ENCODE measurements around the gene PHF21A. TPM values are rescaled to one million over a fixed set of nuclear protein-coding genes. Genes with fewer than 3 reads are reported as not detected.
A peak's percentile ranks its signal among the peaks of the same experiment; 100 is the strongest.

Gene PHF21A
- total and polyA plus RNA-seq, 2 of the 8 experiments (the other 6 are each of a cell fraction or from before 2014, with no cell fraction given), result 17.6 to 40.3 TPM

DNA sequence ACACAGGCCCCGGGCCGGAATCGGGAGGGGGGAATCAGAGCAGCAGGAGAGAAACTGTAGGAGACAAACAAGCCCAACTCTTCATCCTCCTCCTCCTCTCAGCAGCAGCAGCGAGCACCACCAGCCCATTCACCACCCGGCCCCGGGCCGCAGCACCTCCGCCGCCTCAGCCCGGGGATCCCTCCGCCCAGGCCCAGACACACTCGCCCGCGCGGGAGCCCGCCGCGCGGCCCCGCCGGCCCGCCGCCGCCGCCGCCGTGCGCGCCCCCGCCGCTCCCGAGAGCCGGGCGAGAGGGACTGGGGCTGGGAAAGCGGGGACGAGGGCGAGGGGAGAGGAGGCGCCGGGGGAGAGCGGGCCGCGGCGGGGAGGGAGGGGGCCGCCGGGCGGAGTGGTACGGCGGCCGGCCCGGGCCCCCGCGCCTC is at the start of gene PHF21A (continued):
- no peak for TF ChIP-seq CBX5 (IDR thresholded peaks at IDR 0.05; ENCODE audit: low read depth, low read length)
- TF ChIP-seq GTF2F1 (IDR thresholded peaks at IDR 0.05; ENCODE audit: borderline replicate concordance, low read depth, low read length), result no peak
- TF ChIP-seq SP1 (IDR thresholded peaks at IDR 0.05; ENCODE audit: low read depth, low read length), result no peak
- peak; percentile 65 for TF ChIP-seq TAF1 (IDR thresholded peaks at IDR 0.05; ENCODE audit: low read depth, low read length)
- TF ChIP-seq YY1 (IDR thresholded peaks at IDR 0.05; ENCODE audit: low read depth, low read length), result no peak
- no peak for TF ChIP-seq CBX8 (IDR thresholded peaks at IDR 0.05; ENCODE audit: borderline replicate concordance, low read depth, low read length)
- no peak for TF ChIP-seq RNF2 (IDR thresholded peaks at IDR 0.05; ENCODE audit: borderline replicate concordance, low read depth, low read length, missing control alignments, poor library complexity, severe bottlenecking)
- TF ChIP-seq, protein P1, sequence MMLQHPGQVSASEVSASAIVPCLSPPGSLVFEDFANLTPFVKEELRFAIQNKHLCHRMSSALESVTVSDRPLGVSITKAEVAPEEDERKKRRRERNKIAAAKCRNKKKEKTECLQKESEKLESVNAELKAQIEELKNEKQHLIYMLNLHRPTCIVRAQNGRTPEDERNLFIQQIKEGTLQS (IDR thresholded peaks at IDR 0.05; ENCODE audit: insufficient read depth, low read depth, low read length), result no peak
- peak; percentile 17; the same call in 1 of the 2 replicates for TF ChIP-seq PHF8 (conservative IDR thresholded peaks at IDR 0.05; ENCODE audit: low read depth, low read length)
- no peak for TF ChIP-seq EZH2 (IDR thresholded peaks at IDR 0.05; ENCODE audit: low read depth, low read length, severe bottlenecking)
- no peak for TF ChIP-seq RXRA (IDR thresholded peaks at IDR 0.05; ENCODE audit: insufficient read depth, low read depth, low read length)
- no peak for TF ChIP-seq SP4 (IDR thresholded peaks at IDR 0.05; ENCODE audit: low read length)
- peak; percentile 59; the same call in 1 of the 2 replicates for TF ChIP-seq CREB1 (IDR thresholded peaks at IDR 0.05)
- no peak for TF ChIP-seq BACH1 (IDR thresholded peaks at IDR 0.05; ENCODE audit: low read length)
- TF ChIP-seq TBP (IDR thresholded peaks at IDR 0.05; ENCODE audit: low read depth, low read length), result peak; percentile 56
- TF ChIP-seq ASH2L (IDR thresholded peaks at IDR 0.05; ENCODE audit: low read length), result no peak
- no peak for TF ChIP-seq KDM1A (IDR thresholded peaks at IDR 0.05; ENCODE audit: borderline replicate concordance, low read length)
- no peak for TF ChIP-seq CHD1 (IDR thresholded peaks at IDR 0.05; ENCODE audit: low read depth, low read length)
- TF ChIP-seq, protein P2, sequence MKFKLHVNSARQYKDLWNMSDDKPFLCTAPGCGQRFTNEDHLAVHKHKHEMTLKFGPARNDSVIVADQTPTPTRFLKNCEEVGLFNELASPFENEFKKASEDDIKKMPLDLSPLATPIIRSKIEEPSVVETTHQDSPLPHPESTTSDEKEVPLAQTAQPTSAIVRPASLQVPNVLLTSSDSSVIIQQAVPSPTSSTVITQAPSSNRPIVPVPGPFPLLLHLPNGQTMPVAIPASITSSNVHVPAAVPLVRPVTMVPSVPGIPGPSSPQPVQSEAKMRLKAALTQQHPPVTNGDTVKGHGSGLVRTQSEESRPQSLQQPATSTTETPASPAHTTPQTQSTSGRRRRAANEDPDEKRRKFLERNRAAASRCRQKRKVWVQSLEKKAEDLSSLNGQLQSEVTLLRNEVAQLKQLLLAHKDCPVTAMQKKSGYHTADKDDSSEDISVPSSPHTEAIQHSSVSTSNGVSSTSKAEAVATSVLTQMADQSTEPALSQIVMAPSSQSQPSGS (IDR thresholded peaks at IDR 0.05; ENCODE audit: low read length), result no peak
- TF ChIP-seq EGR1 (IDR thresholded peaks at IDR 0.05; ENCODE audit: borderline replicate concordance, low read depth, low read length), result 0 out of 2 replicates have a peak, but pooled peaks have one; percentile 5
- no peak for TF ChIP-seq KDM5A (IDR thresholded peaks at IDR 0.05; ENCODE audit: low read length)
- no peak for TF ChIP-seq SIRT6 (IDR thresholded peaks at IDR 0.05; ENCODE audit: low read length)
- TF ChIP-seq, protein P3, sequence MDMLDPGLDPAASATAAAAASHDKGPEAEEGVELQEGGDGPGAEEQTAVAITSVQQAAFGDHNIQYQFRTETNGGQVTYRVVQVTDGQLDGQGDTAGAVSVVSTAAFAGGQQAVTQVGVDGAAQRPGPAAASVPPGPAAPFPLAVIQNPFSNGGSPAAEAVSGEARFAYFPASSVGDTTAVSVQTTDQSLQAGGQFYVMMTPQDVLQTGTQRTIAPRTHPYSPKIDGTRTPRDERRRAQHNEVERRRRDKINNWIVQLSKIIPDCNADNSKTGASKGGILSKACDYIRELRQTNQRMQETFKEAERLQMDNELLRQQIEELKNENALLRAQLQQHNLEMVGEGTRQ (IDR thresholded peaks at IDR 0.05; ENCODE audit: low read length), result no peak
- no peak for TF ChIP-seq SUZ12 (IDR thresholded peaks at IDR 0.05; ENCODE audit: low read length)
